Right lobe of liver (tissue), 4 donors: ENCODE results near the gene ARHGAP22.

Source experiments
- CTCF ChIP-seq, 4 donors: fragments of 200-600 bp in 3 of 4; fragments of 450-650 bp in 1 of 4; IDR thresholded peaks; one replicate each; pipeline versions ENCODE4 v1.5.1 to v1.8.0; 2016 to 2022; ENCODE audit warnings: antibody characterized with exemption in 4 of 4, mild to moderate bottlenecking in 2 of 4
- POLR2A ChIP-seq: fragments of 450-650 bp; IDR thresholded peaks from one replicate; pipeline ENCODE4 v1.6.1; 2017; ENCODE audit warnings: antibody characterized with exemption, mild to moderate bottlenecking
- donor health status: DM: no; HTN: no; CAD: no.
- donor health status: DM: no; HTN: no; CAD: no.
- donor health status: DM: no; HTN: yes; CAD: no.

- TF ChIP-seq CTCF (IDR thresholded peaks at IDR 0.05) (no peak), POLR2A (no peak)
Measured at GRCh38 chr10:48495282-48496045, 109.4 kb downstream of the ARHGAP22 start.
